GM18867 (cell line): ENCODE results near the gene GNG13.
"Not testable (repeated sequence)": the region's sequence is repeated elsewhere in the genome, so short reads cannot be mapped to it uniquely, and the experiment has no call there.

Experiments
- ATAC-seq: cut with Tn5 transposase; IDR thresholded peaks from one replicate; pipeline ENCODE4 v1.9.1; 2021; ENCODE audit warnings: mild to moderate bottlenecking, moderate library complexity; ENCODE audit not compliant: unreplicated experiment

GNG13 gene

DNA sequence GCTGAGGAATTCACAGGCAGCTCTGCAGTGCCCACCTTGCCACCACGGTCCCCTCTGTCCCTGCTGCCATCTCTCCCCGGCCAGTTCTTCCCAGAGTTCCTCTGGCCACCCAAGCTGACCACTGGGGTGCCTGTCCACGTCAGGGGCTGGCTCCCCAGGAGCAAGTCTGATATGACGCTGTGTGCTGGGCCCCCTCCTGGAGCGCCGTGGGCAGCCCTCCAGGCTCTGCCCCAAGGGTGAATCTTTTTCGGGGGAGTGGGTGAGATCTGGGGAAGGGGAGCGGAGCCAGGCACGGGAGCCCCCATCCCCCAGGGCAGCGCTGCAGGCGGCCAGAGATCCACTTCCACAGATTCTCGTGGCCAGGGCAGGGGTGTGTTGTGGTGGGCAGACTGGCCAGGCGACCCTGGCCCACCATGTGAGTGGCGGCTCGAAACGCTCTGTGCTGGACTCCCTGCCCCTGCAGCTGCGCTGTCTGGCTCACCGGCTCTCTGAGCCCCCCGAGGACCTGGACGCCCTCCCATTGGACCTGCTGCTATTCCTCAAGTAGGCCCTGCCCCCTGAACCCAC lies 36.3 kb downstream of the GNG13 start:
- no peak for ATAC-seq

DNA sequence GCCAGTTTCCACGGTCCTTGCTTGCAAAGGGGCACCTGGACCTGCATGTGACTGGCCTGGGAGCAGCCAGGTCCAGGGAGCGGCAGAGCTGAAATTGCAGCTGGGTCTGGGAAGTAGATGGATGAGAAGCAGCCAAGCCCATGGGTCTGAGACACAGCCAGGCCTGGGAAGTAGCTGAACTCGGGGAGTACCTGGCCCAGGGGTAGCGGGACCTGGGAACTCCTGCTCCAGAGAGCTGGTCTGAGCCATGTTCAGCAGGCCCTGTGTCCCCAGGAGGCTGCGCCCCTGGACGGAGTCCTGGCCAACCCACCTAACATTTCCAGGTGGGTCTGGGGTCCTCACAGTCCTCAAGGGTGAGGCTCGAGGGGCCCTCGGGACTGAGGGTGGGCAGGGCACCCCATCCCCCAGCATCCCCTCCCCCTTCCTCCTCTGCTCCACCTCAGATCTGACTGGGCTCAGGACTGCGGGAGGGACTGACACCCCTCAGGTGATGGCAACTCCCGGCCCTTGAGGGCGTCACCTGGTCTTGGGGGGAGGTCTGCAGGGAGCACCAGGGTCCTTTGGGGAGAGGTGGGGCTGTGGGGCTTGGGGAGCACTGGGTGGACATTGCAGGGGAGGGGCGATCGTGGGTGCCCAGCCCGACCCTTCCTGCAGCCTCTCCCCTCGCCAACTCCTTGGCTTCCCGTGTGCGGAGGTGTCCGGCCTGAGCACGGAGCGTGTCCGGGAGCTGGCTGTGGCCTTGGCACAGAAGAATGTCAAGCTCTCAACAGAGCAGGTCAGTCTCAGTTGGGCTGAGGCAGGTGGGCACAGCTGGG lies 37.0 kb downstream of the GNG13 start:
- no peak for ATAC-seq

DNA sequence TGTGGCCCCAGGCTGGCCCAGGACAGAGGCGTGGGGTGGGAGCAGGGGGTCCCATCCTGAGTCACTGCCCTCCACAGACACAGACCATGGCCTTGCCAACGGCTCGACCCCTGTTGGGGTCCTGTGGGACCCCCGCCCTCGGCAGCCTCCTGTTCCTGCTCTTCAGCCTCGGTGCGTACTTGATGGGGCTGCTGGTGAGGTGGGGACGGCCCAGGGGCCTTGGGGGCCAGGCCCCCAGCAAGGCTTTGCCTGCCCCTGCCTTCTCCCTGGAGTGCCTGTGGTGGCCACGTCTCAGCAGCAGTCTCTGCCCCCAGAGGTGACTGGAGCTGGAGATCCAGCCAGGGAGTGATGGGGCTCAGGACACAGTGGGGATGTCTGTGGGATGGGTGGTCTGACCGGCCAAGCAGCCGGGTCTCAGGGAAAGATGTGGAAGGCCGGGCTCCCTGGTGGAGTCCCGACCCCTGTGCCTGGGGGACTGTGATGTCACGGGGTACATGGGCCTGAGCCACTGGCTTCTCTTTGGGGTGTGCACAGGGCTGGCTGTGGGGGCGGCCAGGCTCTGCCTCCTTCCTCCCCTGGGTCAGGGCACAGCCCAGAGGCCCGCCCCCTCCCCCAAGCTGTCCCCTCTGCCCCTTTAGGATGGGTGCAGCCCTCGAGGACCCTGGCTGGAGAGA lies 37.8 kb downstream of the GNG13 start:
- no peak for ATAC-seq

DNA sequence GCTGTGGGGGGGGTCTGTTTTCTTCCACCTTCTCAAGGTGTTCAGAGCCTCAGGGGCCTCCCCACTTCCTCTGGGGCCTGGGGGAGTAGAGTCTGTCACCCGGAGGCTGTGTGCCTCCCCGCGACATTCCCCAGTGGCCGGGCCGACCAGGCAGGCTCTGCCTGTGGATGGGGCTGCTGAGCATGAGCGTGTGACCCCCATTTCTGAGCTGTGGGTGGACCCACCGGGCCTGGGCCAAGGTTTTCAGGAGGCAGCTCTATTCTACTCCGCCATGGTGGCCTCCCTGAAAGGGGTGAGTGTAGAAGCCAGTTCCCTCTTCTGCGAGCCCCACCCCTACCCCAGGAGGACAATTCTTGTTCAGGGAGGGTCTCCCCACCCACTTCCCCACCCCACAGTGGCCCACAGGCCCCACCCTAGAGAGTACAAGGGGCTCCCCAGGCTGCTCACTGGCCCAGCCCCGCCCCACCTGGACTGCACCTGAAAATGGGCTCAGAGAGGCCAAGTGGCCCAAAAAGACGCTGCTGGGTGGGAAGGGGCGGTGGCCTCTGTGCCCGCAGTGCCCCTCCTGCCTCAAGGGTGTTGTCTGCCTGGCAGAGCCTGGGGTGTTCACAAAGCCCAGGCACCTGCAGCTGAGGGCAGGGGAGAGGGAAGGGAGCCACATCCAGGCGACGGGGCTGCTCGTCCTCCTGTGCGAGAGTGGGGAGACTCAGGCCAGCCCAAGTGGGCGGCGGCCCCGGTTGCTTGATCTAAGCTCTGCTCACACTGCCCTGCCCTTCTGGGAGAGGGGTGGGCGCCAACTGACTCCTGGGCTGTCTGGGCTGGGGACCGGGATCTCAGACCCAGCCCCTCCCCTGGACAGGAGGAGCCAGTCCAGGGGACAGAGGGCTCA lies 38.7 kb downstream of the GNG13 start:
- ATAC-seq, result no peak

DNA sequence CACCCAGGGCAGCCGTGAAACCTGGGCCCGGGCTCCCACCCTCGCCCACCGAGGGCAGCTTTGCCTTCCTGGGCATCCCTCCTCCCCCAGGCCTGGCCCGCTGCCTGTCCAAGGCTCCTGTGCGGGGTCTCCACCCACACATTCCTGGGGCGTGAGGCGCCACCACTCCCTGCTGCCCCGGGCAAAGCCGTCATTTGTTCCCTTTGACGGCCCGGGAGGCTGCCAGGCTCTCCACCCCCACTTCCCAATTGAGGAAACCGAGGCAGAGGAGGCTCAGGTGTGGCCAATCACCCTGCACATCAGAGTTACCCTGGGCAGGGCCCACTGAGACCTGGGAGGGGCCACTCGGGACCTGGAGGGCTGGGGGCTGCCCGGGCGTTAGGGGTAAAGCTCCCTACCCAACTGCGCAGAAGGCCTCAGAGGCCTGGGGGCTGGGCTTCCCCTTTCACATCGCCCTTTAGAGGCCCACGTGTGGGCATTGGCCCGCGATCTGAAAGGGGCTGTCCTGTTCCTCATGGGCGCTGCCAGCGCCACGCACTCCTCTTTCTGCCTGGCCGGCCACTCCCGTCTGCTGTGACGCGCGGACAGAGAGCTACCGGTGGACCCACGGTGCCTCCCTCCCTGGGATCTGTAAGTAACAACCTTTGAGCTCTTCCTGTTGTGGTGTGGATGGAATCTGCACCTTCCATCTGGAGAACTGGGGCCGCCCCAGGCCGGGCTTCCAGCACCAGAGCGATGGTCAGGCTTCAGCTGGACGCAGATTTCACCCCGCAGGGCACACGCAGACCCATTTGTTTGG lies 39.8 kb downstream of the GNG13 start, which contains the start of gene MSLN:
Gene MSLN (plus strand): TSS at position 190 of the 799 bp plus-strand sequence. CDS start 1,947 bp downstream, outside the sequence.
- ATAC-seq, result no peak

DNA sequence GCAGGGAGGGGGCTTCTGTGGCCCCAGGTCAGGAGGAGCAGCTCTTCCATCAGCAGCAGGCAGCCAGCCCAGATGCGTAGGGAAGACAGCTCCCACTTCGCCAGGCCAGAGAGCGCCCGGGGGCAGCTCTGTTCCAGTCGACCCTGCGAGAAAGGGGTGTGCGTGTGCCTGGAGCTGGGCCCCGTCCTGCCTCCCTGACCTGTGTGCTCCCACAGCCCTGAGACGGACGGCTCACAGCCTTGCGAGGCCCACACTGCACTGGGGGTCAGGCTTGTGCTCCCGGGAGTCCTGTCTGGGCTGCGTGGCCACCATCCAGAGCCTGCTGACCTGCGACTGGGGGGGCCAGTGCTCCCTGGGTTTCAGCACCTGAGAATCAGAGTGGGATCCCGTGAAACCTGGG lies 40.5 kb downstream of the GNG13 start:
- no peak for ATAC-seq

DNA sequence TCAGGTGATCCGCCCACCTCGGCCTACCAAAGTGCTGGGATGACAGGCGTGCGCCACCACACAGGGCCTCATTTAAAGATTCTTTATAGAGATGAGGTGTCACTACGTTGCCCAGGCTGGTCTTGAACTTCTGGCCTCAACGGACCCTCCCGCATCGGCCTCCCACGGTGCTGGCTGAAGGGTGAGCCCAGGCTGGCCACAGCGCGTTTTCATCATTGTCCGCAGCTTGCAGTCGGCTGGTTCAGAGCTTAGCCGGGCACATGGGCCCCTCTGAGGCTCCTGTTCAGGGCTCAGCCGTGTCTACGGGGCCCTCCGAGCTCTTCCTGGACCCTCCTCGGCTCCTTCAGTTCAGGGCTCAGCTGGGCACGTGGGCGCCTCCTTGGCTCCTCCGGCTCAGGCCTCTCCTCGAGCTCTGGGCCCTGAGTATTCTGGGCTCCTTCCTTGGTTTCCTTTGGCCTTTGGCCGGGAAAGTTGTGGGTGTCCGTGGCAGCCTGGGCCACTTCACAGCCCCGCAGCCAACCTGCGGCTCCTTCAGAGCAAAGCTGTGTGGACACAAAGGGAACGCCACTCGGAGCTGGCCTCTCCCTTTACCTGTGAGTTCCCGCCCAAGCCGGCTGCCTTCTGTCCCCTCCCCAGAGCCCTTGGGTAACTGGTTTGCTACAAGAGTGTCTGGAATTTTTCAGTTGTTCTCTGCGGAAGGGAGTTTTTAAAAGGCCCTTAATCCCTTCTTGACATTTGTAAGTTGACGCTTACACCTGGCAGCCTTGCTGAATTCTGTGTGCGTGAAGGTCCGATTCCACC lies 41.2 kb downstream of the GNG13 start:
- ATAC-seq, result no peak

DNA sequence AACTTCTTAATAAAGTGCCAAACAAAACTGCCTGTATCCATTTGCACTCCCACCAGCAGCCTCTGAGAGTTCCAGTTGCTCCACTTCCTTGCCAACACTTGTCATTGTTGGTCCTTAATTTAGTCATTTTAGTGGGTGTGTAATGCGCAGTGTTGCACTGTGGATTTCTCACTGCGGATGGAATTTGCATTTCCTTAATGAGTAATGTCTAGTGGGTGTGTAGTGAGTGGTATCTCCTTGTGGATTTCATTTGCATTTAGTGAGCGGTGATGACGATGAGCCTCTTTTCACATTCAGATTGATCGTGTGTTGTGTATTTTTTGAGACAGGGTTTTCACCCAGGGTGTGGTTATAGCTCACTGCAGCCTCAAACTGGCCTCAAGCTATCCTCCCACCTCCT lies 44.1 kb downstream of the GNG13 start:
- no peak for ATAC-seq

DNA sequence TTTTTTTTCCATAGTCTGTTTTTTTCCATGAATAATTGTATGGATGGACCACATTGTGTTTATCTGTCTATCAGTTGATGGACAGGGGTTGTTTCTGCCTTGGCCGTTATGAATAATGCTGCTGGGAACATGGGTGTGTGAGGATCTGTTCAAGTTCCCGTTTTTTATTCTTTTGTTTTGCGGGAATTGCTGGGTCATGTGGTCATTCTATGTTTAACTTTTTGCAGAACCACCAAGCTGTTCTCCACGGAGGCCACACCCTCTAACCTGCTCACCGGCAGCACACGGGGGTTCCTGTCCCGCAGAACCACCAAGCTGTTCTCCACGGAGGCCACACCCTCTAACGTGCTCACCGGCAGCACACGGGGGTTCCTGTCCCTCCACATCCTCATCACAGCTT lies 45.9 kb downstream of the GNG13 start:
- ATAC-seq, result no peak

DNA sequence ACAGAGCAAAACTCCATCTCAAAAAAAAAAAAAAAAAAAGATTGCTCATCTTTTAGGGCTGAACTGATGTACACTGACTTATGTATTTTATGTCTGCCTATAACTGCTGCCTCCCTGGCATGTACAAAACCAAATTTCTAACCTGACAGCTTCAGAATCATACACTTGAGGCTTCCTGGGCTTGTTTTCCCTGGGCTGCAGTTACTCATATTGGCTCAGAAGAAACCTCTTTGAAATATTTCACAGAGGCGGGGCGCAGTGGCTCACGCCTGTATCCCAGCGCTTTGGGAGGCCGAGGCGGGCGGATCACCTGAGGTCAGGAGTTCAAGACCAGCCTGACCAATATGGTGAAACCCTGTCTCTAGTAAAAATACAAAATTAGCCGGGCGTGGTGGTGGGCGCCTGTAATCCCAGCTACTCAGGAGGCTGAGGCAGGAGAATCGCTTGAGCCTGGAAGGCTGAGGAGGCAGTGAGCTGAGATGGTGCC lies 46.4 kb downstream of the GNG13 start:
- ATAC-seq, result not testable (repeated sequence)

DNA sequence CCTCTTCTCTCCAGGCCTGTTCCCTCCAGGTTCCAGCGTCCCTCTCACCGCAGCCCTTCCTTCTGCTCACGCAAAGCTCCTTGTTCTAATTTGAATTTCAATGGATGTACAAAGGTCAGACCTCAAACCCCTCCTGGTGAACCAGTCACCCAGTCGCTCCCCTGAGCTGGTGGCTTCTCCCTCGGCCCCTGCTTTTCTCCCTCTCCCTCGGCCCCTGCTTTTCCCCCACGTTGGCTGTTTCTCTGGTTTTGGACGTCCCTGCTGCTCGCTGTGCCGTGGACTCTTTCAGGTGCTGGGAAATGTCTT lies 48.6 kb downstream of the GNG13 start:
- ATAC-seq, result no peak

DNA sequence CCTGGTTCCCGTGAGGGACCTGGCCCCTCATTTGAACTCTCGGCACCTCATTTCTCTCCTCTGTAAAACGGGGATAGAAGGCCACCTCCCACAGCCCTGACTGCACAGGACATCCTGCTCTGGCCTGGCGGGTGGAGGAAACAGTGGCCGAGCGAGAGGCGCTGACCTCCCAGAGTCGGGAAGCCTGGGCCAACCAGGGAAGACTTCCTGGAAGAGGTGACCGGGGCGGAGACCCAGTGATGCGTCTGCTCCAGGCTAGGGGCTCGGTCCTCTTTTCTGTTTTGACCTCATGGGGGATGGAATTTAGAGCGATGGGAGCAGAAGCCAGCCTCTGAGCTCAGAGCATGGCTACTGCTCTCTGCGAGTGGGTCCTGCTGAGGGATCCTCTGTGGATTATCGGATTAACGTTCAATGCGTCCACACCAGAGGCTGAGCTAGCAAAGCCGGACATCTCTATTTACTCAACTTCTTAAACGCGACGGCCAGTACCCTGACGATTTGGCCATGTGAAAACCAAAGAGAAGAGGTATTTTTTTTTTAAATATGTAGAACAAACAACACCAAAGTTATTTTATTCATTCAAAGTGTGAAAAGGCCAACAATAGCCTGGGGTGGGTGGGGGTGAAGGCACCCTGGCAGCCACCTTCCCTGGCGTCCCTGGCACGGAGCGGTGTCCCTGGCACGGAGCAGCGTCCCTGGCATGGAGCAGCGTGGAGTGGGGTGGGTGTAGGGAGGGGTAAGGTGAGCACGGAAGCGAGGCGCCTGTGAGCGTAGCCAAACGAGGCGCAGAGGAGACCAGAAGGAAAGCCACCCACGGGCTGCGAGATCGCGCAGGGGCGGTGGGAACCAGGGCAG lies 49.2 kb downstream of the GNG13 start:
- ATAC-seq, result no peak

DNA sequence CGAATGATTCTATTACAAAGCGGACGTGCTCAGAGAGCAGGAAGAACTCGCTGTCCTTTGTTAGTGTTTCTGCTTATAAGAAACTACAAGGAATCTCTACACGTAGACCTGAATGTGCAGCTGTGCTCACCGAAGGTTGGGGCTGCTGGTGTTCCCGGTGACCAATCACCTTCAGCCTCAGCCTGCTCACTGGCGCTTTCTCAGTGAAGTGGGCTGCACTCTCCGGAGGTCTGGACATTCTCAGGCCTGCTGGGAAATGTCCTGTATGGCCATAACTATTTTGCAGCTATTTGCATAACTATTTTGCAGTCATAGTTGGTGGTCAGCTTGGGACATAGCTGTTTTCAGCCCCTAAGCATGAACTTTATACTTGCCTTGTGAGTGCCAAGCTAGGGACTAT lies 50.0 kb downstream of the GNG13 start:
- ATAC-seq, result no peak

DNA sequence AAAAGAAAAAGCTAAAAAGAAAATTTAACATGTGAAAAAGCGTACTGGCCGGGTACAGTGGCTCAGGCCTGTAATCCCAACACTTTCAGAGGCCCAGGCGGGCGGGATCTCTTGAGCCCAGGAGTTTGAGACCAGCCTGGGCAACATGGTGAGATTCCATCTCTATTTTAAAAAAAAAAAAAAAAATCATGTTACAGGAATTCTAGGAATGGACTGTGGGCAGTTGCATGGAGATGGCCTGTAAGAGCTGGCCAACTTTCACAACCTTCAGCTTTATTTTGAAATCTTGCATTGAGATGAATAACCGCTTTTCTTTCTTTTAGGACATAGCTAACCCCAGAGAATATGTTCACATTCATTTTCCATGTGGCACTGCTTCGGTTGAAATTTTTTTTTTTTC lies 51.5 kb downstream of the GNG13 start:
- ATAC-seq, result no peak
